ENCODE data around the gene SFSWAP. TPM values are rescaled to one million over a fixed set of nuclear protein-coding genes. Genes with fewer than 3 reads are reported as not detected.

Gene SFSWAP
- total RNA-seq, 4 donors from 2014 or later, result 45.9 to 66.2 (median 55.4) TPM

GRCh38 chr12:131693149-131693548 lies 17.7 kb upstream of the SFSWAP start:
- intact Hi-C loops (cut with DNase I; ENCODE audit: low total_unique reads), result no loop called here
- Histone ChIP-seq H3K4me3 (no peak overlapping the region), H3K36me3 (no peaks in the 10 kb centered on the region), H3K27ac (no peak overlapping the region), H3K9me3 (no peaks in the 10 kb centered on the region), H3K27me3 (no peaks in the 10 kb centered on the region), H3K4me1 (no peaks in the 10 kb centered on the region)
- in situ Hi-C loops (cut with MboI; ENCODE audit: low pct_ligation_motif_present in 1 of 4, low pct_unique_long_range_greater_than_20kb in 1 of 4, low sequenced_read_pairs in 3 of 4), result no loop called here
- TF ChIP-seq POLR2AphosphoS5 (IDR thresholded peaks at IDR 0.05) (no peak), POLR2A (IDR thresholded peaks at IDR 0.05) (no peak), CTCF (IDR thresholded peaks at IDR 0.05) (no peak), EP300 (IDR thresholded peaks at IDR 0.05; ENCODE audit: low read depth) (no peak)
- 65% methylated on average over 10 of the region's 10 CpGs; no CpG with 5 or more reads in 1 of the 2 donors for WGBS, 2 donors (ENCODE audit: low coverage in 1 of 2)
- no peak for DNase-seq

DNA sequence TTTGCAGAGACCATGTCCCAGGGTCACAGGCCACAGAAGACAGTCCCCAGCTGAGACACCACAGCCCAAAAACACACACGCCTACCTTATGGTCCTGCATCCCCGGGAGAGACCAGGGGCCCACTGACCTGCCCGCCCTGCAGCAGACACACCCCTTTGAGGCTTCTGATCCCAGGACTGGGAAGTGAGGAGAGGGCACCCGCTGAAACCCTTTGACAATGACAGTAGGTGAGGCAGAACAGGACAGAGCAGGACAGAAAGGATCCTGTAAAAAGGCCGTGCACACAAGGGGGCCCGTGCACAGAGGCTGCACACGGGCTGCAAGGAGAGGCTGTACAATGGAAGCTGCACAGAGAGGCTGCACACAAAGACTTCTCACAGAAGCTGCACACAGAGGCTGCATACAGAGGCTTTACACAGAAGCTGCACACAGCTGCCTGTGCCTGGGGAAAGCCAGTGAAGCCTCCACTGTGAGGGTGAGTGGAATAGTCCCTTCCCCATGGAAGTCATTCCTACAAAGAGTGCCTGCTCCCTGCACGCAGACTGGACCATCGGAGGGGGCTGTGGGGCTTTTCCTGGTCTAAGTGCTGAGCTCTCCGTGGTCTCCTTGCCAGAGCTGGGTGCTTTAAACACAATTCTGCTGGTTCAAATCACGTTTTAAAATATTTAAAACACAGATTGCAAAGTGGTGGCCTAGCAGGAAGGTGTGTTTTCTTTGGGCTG lies 16.6 kb upstream of the SFSWAP start:
- H3K4me1 ChIP-seq, result no peaks in the 10 kb centered on the region
- WGBS, 2 donors (ENCODE audit: low coverage in 1 of 2), result 63 to 80% methylated on average over 2 to 9 of the region's 11 CpGs
- H3K27me3 ChIP-seq, result no peaks in the 10 kb centered on the region
- no peak for DNase-seq
- H3K9me3 ChIP-seq, result no peaks in the 10 kb centered on the region
- intact Hi-C loops (cut with DNase I; ENCODE audit: low total_unique reads), result no loop called here
- no peak overlapping the region for H3K27ac ChIP-seq
- TF ChIP-seq POLR2AphosphoS5 (IDR thresholded peaks at IDR 0.05), result no peak
- no peak for TF ChIP-seq CTCF (IDR thresholded peaks at IDR 0.05)
- TF ChIP-seq EP300 (IDR thresholded peaks at IDR 0.05; ENCODE audit: low read depth), result no peak
- TF ChIP-seq POLR2A (IDR thresholded peaks at IDR 0.05), result no peak
- H3K4me3 ChIP-seq, result no peak overlapping the region
- H3K36me3 ChIP-seq, result no peaks in the 10 kb centered on the region
- in situ Hi-C loops (cut with MboI; ENCODE audit: low pct_ligation_motif_present in 1 of 4, low pct_unique_long_range_greater_than_20kb in 1 of 4, low sequenced_read_pairs in 3 of 4), result no loop called here

DNA sequence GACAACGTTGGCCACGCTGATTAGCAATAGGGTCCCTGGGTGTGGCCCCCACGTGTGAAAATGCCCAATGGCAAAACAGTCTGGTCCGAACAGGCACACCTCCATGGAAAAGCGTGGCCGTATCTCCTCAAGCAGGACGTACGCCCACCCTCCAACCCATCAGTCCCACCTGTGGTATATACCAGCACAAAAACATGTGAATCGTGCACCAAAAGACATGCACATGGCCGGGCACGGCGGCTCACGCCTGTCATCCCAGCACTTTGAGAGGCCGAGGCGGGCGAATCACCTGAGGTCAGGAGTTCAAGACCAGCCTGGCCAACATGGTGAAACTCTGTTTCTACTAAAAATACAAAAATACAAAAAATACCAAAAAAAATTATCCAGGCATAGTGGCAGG lies 14.9 kb upstream of the SFSWAP start:
- WGBS, 2 donors (ENCODE audit: low coverage in 1 of 2), result 87% methylated on average over 16 of the region's 16 CpGs; no CpG with 5 or more reads in 1 of the 2 donors
- no peak for TF ChIP-seq EP300 (IDR thresholded peaks at IDR 0.05; ENCODE audit: low read depth)
- no peak for TF ChIP-seq POLR2AphosphoS5 (IDR thresholded peaks at IDR 0.05)
- TF ChIP-seq POLR2A (IDR thresholded peaks at IDR 0.05), result no peak
- no peak for TF ChIP-seq CTCF (IDR thresholded peaks at IDR 0.05)

GRCh38 chr12:131698286-131698685 lies 12.6 kb upstream of the SFSWAP start:
- Histone ChIP-seq H3K9me3 (no peaks in the 10 kb centered on the region), H3K36me3 (no peaks in the 10 kb centered on the region), H3K4me1 (no peaks in the 10 kb centered on the region), H3K27me3 (no peaks in the 10 kb centered on the region), H3K27ac (no peak overlapping the region), H3K4me3 (no peak overlapping the region)
- WGBS, 2 donors (ENCODE audit: low coverage in 1 of 2), result 73% methylated on average over 12 of the region's 12 CpGs; no CpG with 5 or more reads in 1 of the 2 donors
- TF ChIP-seq POLR2A (IDR thresholded peaks at IDR 0.05) (no peak), POLR2AphosphoS5 (IDR thresholded peaks at IDR 0.05) (no peak)
- intact Hi-C loops (cut with DNase I; ENCODE audit: low total_unique reads) (no loop called here), in situ Hi-C loops (cut with MboI; ENCODE audit: low pct_ligation_motif_present in 1 of 4, low pct_unique_long_range_greater_than_20kb in 1 of 4, low sequenced_read_pairs in 3 of 4) (no loop called here)
- no peak for DNase-seq

More for the DNA sequence above, 14.9 kb upstream of the SFSWAP start:
- intact Hi-C loops (cut with DNase I; ENCODE audit: low total_unique reads), result no loop called here
- no peak for DNase-seq
- no peaks in the 10 kb centered on the region for H3K9me3 ChIP-seq
- H3K4me3 ChIP-seq, result no peak overlapping the region
- in situ Hi-C loops (cut with MboI; ENCODE audit: low pct_ligation_motif_present in 1 of 4, low pct_unique_long_range_greater_than_20kb in 1 of 4, low sequenced_read_pairs in 3 of 4), result no loop called here
- no peak overlapping the region for H3K27ac ChIP-seq
- H3K27me3 ChIP-seq, result no peaks in the 10 kb centered on the region
- no peaks in the 10 kb centered on the region for H3K4me1 ChIP-seq
- no peaks in the 10 kb centered on the region for H3K36me3 ChIP-seq

Measured in transverse colon (tissue), 4 donors.